GM21619 (cell line): ENCODE data around the gene GIPC3.
A peak's percentile ranks its signal among the peaks of the same experiment; 100 is the strongest.
"Not testable (repeated sequence)": the region's sequence is repeated elsewhere in the genome, so short reads cannot be mapped to it uniquely, and the experiment has no call there.

ENCODE experiments used
- ATAC-seq: cut with Tn5 transposase; IDR thresholded peaks from one replicate; pipeline ENCODE4 v1.9.1; 2021; ENCODE audit not compliant: unreplicated experiment

GIPC3 gene

DNA sequence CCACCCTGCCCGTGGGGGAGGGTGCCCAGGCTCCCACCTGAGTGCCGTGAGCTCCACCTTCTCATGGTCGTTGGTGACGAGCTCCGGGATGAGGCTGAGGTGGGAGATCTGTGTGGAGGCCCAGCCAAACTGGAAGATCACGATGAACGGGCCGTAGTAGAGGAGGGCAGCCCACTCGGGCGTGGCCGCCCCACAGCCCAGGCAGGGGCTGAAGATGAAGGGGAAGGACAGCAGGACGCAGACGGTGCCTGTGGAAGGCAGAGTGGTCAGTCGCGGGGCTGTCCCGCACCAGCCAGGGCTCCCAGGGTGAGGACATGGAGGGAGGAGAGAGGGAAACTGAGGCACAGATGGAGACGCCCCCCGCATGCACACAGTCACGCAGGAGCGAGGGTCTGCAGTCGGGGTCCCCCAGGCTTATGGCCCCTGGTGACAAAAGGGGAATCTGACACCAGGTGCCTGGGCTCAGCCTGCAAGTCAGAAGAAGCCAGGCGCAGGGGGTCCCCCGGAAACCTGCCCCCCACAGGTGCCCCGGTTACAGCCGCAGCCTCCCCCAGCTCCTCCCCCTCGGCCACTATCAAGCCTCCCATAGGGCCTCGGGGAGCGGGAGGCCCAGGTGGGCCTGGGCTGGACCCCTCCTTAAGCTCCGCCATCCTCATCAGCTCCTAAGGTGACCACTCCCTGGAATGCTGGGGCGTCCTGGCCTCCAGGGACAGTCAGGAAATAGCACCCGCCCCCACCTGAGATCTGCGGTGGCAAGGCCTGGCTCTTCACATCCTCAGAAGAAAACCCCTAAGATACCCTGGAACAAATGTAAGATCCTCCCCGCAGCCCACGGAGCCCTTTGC lies 34.1 kb upstream of the GIPC3 start:
- no peak for ATAC-seq

DNA sequence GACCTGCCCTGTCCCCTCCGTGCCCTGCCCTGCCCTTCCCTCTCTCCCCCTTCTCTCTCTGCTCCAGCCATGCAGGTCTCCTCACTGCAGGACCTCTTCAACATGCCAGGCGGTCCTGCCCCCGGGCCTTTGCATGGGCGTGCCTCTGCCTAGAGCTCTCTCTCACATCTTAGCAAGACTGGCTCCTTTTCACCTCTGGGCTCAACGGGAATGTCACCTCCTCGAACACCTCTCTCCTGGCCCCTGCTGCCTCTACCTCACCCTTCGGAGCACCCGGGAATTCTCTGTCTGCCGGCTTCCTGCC lies 33.5 kb upstream of the GIPC3 start:
- ATAC-seq: no peak

DNA sequence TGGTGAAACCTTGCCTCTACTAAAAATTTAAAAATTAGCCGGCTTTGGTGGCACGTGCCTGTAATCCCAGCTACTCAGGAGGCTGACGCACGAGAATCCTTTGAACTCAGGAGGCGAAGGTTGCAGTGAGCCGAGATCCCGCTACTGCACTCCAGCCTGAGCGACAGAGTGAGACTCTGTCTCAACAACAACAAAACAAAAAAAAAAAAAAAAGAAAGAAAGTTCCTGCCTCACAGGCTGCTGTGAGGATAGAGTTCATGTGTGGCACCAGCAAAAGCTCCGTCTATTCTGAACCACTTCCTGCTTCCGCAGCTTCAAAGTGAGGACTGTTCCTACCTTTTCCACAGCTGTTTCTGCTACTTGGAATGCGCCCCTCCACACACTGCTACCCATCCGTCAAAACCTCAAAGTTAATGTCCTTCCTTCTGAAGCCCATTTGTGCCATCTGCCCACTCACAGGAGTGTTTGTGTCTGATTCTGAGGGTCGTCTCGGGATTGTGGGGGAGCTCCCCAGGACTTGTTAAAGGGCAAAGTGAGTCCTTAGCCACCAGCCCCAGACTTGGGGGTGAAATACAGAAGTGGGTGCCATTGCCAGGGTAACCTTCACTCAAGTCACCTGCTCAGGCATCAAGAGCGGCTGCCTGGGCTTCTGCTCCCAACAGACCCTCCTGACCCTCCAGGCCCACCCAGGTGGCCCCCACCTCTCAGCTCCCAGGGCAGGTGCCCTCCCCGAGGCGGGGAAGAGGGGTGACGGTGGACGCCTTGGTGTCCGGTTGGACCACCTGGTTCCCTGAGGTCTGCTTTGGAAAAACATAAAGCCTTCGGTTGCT lies 30.8 kb upstream of the GIPC3 start:
- ATAC-seq: no peak

DNA sequence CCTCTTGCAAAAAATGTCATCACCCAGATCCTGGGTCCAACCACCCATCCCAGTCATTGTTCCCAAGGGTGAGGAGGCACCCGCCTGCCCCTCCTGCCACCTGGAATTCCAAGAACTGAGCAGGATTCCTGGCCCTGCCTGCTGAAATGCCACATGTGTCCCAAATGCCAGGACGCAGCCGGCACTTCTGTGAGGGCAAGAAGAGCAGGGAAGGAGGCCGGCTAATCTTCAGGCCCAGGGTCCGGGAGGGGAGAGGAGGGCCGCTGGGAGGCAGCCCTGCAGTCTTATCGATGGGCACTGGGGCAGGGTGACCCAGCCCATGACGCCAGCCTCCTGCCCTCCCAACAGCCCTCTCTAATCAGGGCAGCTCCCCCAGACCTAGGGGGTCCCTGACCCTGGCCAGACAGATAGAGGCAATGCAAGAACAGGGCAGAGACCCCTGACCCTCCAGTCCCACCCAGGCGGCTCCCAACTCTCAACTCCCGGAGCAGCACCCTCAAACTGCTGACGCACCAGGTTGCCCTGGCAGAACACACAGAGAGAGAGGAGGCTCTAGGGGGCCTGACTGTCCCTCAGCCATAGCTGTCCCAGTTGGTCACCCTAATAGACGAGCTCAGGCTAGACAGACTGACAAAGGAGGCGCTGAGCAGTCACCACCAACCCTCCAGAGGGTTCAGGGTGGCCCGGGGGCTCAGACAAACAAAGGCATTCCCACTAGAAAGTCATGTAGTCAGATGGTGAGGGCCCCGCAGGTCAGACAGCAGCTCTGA lies 29.4 kb upstream of the GIPC3 start:
- ATAC-seq: no peak

DNA sequence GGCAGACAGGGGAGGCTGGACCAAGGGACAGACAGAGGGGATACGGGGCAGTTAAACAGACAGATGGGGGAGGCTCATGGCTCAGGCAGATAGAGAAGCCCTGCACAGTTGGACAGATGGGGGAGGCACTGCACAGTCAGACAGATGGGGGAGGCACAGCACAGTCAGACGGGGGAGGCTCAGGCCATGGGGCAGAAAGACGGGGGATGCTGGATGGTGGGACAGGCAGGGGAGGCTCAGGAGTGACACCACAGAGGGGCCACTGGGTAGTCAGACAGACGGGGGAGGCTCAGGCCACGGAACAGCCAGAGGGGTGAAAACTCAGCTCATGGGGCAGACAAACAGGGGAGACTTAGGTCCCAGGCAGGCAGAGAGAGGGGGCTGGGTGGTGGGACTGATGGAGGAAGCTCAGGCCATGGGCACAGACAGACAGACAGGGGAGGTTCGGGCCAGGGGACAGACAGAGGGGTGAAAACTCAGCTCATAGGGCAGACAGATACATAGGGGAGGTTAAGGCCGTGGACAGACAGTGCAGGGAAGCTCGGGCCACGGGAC lies 28.8 kb upstream of the GIPC3 start:
- no peak for ATAC-seq

DNA sequence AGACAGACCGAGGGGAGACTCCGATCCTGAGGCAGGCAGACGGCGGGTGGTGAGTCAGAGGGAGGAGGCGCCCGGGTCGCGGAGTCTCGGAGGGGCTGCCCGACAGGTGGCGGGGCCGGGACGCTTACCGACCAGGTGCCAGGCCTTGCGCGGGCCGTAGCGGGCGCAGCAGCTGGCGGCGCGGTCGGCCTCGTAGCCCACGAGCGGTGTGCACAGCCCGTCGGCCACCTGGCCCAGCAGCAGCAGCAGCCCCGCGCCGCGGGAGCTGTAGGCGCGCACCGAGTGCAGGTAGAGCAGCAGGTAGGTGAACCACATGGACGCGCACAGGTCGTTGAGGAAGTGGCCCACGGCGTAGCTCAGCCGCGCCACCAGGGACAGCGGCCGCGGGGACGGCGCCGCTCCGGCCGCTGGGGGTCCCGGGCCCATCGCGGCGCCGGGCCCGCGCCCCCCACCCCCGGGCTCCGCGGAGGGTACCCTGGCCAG lies 28.3 kb upstream of the GIPC3 start:
- peak; percentile 12 for ATAC-seq

DNA sequence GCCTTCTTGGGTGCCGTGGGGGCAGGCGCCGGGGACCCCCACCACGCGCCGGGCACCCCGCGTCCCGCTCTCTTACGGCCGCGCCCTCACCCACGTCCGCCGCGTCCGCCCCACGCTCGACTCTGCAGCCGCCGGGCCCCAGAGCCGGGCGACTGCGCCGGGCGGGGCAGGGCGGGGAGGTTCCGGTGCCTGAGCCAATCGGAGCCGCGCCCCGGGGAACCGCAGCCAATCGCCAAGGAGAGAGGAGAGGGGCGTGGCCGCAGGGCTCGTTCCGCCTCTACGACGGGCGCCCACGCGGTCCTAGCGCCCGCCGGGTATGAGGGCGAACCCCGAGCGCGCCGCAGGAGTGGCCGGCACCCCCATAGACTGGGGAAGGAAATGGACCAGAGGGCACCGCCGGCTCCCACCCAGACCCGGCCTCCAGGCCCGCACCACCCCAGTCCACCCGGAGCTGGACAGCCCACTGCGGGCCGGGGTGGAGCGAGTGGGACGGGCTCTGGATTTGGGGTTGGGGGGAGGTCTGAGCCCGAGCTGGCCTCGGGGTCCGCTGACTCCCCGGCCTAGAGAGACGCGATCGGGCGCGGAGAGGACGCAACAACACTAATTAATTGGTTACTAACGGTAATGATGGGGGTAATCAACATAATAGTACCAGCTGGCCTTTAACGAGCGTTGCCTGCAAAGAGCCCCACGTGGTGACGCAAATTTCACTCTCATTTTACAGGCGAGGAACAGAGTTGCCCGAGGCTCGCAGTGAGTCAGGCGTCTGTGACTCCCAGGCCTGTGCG lies 27.6 kb upstream of the GIPC3 start, which contains the start of gene MFSD12:
MFSD12 (minus strand) TSS at position 126 of the 788 bp plus-strand sequence. CDS start 183 bp downstream, outside the sequence.
- ATAC-seq: peak; percentile 80

DNA sequence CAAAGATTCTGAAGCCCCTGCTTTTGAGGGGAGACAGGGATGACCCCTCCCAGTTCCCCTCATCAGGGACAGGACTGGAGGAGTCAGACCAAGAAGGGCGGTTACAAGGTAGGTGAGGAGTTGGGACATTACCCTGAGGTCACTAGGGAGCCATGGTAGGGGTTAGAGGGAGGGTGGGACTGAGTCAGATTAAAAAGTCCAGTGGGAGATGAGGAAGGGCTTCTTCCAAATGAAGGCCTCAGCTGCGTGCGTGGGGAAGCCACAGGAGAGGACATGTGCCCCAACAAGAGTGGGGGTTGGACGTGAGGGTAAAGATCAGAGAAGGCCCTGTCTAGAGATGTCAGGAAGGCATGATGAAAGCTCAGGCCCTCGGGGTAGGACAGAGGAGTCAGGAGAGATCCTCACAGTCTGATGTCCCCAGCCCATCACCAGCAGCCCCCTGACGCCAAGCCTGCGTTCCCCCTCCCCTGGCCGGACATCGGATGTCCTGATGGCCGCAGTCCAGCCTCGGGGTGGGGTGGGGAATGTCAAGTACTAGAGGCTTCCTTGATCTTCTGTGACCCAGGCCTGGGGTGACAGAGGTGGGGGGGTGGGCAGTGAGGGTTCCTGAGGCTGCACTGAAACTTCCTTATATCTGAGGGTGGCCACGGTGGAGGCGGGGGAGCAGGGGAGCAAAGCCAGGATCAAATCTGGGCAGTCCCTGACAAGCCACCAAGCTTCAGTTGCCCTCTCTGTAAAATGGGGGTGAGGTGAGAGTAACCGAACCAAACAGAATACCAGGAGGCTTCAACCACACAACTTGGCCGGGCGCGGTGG lies 21.4 kb upstream of the GIPC3 start:
- no peak for ATAC-seq

DNA sequence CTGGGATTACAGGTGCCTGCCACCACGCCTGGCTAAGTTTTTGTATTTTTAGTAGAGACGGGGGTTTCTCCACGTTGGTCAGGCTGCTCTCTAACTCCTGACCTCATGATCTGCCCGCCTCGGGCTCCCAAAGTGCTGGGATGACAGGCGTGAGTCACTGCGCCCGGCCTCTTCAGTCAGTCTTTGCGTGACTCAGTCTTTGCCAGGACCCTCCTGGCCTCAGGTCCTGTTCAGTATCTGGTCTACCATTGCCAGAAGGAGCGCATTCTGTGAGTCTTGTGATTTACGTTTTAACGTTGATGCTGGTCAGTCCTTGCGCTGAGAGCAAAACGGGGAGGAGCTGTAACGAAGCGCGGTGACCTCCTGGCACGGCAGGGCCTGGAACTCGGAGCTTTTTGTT lies 20.1 kb upstream of the GIPC3 start:
- no peak for ATAC-seq

DNA sequence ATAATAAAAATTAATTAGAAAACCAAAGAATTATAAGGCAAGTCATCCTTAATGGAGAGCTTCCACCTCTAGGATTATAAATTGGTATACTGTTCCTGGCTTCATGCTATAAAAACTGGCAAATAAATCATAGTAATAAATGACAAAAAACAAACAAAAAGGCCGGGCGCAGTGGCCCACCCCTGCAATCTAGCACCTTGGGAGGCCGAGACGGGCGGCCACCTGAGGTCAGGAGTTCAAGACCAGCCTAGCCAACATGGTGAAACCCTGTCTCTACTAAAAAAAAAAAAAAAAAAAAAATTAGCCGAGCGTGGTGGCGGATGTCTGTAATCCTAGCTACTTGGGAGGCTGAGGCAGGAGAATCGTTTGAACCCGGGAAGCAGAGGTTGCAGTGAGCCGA lies 15.2 kb upstream of the GIPC3 start:
- not testable (repeated sequence) for ATAC-seq

DNA sequence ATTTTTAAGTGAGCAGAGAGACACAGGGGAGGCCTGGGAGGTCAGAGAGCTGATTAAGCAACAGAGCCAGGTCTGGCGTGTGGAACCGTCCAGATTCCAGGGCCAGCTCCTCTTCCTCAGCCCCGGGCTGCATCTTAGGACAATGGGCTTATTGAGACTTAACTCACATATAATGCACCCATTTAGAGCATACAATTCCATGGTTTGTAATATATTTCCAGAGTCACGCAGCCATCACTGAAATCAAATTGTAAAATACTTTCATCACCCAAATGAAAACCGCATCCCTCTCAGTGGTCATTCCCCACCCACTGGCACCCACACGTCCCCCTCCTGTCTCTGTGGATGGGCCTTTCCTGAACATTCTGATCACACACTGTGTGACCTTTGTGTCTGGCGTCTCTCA lies 14.7 kb upstream of the GIPC3 start:
- no peak for ATAC-seq

DNA sequence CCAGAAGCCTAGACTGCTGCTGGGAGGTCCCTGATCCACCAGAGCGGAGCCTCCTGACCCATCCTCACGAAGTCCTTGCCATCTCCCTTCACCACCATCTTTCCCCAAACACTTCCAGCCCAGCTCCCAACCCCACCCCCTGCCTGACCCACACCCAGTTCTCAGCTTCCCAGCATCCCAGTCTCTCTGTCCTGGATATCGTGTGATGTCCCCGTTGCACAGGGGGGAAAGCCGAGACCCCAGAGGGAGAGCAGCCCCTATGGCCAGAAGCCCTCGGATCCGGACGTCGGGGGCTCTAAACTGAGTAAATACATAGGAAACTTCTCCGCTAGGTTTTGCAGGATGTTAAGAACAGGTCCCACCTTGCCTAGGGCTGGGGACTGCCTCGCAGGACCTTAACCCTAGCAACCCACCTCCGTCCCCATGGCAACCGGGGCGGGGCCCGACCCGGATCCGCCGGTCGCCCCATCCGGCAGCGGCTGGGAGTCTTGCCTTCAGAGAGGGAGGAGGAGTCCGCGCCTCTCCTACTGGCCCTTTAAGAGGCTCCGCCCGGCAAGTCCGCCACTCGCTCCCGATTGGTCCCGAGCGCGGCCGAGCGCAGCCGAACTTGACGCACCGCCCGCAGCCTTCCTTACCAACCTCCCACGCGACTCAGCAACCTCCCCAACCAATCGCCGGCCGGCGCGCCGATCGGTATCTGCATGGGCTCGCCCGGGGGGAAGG lies 13.0 kb upstream of the GIPC3 start:
- ATAC-seq: peak; percentile 92

DNA sequence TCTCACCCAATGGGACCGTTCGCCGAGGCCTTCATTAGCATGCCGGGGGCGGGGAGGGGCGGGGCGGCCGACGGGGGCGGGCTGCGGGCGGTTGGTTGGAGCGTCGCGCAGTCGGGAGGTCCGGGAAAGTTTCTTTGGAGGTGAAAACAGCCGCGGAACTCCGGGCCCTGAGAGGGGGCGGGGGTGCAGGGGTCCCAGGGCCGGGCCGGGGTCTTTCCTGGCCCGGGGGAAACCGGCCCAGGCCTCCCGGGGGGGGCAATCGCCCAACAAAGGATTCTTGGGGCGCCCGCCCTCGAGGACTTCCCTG lies 12.5 kb upstream of the GIPC3 start, which contains the start of gene HMG20B:
HMG20B (plus strand) TSS at position 90 of the 307 bp plus-strand sequence. CDS start 366 bp downstream, outside the sequence.
- no peak for ATAC-seq

DNA sequence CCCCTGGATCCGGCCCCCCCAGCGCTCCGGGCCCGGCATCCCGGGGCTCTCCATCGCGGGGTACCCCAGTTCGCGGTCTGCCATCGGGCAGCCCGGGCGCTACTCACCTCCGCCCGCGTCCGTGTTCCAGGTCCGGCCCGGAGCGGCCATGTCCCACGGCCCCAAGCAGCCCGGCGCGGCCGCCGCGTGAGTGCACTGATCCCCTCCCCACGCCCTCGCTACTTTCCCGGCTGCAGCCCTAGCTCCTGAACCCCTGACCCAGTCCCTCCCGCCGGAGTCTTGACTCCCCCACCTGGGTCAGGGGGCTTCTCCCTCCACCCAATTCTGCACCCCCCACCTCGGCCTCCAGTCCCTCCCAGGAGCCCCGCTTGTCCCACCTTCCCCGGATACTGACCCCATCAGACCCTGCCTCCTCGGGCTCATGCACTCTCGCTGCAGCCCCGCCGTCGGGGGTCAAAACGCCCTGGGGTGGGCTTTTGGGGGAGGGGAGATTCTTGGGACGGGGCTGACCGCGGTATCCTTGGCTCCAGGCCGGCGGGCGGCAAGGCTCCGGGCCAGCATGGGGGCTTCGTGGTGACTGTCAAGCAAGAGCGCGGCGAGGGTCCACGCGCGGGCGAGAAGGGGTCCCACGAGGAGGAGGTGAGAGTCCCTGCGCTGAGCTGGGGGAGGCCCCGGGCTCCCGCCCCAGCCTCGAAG lies 12.0 kb upstream of the GIPC3 start:
- ATAC-seq: peak; percentile 3

DNA sequence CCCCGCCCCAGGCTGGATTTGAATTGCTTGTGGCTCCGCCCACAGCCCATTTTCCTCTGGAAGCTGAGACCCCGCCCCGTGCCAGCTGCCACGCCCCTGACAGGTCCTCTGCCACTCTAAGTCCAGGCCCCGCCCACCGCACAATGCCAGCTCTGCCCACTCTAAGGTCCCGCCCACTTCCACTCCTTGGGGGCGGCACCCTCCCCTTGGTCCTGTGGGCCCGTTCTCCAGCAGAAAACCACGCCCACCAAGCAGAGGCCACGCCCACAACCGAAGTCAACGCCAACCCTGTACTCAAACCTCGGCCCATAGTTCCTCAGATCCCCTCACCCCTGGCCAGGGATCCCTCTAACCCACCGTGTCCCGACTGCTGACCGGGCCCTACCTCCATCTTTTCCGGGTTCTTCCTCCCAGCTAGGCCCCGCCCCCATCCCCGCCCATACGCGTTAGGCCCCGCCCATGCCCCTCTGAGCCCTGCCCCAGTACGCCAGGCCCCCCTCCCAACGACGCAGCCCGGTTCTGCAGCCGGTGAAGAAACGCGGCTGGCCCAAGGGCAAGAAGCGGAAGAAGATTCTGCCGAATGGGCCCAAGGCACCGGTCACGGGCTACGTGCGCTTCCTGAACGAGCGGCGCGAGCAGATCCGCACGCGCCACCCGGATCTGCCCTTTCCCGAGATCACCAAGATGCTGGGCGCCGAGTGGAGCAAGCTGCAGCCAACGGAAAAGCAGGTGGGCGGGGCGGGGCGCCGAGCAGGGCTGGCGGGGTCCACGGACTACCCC lies 11.2 kb upstream of the GIPC3 start:
- no peak for ATAC-seq

DNA sequence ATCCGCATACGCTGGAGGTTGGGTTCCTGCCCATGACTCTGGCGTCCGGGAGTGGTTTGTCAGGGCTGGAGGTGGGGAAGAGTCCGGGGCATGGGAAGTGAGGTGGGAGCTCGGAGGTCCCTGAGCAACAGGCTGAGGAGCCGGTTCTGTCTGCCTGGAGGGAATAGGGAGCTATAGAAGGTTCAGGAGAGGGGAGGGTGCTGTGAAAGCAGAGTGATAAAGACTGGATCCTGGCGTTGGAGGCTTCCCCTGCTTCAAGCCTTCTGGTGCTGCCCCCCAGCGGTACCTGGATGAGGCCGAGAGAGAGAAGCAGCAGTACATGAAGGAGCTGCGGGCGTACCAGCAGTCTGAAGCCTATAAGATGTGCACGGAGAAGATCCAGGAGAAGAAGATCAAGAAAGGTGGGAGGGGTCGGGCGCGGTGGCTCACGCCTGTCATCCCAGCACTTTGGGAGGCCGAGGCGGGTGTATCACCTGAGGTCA lies 10.0 kb upstream of the GIPC3 start:
- ATAC-seq: no peak

DNA sequence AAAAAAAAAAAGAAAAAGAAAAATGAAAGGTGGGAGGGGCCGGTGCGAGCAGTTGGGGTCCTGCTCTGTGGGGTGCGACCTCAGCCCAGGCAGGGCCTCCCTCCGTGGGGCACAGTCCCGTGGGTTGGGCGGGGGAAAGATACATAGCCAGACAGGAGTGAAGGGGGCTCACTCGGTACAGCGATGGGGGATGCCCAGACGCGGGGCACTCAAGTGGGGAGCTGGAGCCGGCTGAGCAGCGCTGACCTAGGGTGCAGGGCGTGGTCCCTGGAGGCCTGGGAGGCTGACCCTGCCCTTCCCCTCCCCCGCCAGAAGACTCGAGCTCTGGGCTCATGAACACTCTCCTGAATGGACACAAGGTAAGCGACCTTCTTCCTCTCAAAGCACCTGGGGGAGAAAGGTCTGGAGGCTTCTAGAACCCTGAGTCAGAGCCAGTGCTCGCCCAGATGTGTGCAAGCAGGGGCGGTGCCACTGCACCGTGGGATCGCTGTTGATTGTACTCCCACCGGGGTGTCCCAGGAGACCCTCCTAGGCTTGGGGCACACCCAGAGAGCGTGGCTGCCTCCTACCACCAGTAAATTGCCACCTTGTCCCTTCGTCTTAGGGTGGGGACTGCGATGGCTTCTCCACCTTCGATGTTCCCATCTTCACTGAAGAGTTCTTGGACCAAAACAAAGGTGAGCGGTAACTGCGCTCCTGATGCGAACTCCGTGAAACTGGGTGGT lies 9.2 kb upstream of the GIPC3 start:
- ATAC-seq: no peak
